Stimulated activated CD4-positive, alpha-beta T cell treated with anti-CD3 and anti-CD28 coated beads, Interleukin-2, amount 100 ng/mL, for 4 hours (primary cell): ENCODE results near the gene FGB.
"Not testable (repeated sequence)": the region's sequence is repeated elsewhere in the genome, so short reads cannot be mapped to it uniquely, and the experiment has no call there.

ENCODE experiments used
- DNase-seq: peaks from one replicate; pipeline ENCODE4 v3.0.0-alpha.2; 2020; ENCODE audit warnings: low read depth

FGB gene

DNA sequence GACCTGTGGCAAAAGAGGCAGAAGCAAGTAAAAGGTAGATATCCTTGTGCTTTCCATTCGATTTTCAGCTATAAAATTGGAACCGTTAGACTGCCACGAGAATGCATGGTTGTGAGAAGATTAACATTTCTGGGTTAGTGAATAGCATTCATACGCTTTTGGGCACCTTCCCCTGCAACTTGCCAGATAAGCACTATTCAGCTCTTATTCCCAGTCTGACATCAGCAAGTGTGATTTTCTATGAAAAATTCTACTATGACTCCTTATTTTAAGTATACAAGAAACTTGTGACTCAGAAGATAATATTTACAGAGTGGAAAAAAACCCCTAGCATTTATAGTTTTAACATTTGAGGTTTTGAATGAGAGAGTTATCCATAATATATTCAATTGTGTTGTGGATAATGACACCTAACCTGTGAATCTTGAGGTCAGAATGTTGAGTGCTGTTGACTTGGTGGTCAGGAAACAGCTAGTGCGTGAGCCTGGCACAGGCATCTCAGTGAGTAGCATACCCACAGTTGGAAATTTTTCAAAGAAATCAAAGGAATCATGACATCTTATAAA, 3.9 kb downstream of the FGB start:
- DNase-seq = no peak

DNA sequence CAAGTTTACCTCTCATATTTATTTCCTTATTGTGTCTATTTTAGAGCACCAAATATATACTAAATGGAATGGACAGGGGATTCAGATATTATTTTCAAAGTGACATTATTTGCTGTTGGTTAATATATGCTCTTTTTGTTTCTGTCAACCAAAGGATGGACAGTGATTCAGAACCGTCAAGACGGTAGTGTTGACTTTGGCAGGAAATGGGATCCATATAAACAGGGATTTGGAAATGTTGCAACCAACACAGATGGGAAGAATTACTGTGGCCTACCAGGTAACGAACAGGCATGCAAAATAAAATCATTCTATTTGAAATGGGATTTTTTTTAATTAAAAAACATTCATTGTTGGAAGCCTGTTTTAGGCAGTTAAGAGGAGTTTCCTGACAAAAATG, 6.2 kb downstream of the FGB start:
- DNase-seq = no peak

DNA sequence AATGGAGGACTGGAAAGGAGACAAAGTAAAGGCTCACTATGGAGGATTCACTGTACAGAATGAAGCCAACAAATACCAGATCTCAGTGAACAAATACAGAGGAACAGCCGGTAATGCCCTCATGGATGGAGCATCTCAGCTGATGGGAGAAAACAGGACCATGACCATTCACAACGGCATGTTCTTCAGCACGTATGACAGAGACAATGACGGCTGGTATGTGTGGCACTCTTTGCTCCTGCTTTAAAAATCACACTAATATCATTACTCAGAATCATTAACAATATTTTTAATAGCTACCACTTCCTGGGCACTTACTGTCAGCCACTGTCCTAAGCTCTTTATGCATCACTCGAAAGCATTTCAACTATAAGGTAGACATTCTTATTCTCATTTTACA, 6.8 kb downstream of the FGB start:
- DNase-seq = no peak

DNA sequence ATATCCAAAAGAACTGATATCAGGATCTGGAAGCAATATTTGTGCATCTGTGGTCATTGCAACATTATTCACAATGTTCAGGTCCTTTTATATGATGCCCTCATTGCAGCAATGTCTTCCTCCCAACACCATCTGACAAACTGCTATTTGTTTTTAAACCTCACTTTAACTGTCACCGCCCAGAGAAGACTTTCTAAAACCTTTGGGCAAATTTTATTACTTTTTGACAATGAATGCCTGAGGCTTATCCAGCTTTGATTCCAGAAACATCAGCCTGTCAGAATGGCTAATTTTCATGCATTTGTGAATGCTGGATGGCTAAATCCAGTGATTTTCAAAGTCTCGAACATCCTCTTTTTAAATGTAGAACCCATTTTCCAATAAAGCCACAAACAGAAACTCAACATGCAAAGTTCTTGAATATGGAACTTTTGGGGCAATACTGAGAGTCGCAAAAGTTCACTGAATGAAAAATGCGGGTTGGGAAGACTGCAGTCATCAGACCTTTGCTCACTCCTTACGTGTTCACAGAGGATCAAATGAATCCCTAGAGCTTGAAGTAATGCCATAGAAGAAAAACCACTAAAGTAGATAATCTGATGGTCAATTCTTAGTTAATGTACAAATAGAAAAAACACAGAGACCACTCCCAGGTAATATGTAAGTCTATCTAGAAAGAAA, 10.5 kb downstream of the FGB start:
- no peak for DNase-seq

DNA sequence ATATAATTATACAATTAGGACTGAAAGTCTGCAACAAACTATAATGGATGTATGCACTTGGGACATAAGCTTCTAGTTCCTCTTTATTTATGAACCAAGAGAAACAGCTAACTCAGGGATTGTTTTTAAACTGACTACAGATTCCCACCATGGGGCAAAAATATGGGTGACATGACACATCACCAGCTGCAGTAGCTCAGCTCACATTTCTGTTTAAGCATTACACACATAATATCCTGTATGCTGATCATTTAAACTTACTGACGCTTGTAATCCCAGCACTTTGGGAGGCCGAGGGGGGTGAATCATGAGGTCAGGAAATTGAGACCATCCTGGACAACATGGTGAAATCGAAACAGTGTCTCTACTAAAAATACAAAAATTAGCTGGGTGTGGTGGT, 11.5 kb downstream of the FGB start:
- no peak for DNase-seq

DNA sequence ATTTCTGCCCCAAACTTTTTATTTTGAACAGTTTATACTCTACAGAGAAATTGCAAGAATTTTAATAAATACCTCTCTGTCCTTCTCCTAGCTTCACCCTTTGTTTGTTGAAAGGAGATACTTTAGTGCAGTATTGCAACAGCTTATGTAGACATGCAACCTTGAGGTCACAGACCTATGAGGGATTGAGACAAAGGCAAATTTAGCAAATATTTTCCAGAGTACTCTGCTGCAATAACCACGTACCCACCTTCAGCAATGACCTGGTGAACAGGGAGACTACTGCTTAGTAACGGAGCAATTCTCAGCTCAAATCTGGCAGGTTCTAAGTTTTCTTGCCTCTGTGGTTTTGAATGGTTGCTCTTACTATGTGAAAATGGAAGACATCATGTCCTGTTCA, 14.5 kb downstream of the FGB start:
- DNase-seq = no peak

DNA sequence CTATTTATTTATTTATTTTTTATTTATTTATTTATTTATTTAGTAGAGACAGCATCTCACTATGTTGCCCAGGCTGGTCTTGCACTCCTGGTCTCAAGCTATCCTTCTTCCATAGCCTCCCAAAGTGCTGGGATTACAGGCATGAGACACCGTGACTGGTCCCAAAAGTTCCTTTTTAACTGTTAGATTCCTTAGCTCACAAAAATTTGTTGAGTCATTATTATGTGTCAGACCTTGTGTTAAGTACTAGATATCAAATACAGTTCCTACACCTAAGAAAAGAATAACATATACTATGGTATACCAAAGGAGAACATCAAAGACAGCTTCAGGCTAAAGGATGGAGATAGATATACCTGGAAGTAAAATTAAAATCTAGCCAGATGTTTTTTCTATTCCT, 16.1 kb downstream of the FGB start:
- DNase-seq = no peak

DNA sequence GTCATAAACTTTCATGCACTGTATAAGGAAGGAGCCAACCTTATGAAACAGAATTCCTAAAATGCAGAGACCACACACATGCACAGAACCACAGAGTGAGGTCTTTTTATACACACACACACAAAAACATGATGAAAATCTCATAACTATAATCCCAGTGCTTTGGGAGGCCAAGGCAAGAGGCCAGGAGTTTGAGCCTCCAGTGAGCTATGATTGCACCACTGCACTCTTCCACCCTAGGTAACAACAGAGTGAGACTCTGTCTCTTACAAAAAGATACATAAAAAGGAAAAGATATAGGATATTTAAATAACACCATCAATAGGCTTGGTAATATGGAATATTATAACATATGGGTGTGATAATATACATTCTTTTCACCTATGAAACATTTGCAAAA, 17.1 kb downstream of the FGB start:
- no peak for DNase-seq

DNA sequence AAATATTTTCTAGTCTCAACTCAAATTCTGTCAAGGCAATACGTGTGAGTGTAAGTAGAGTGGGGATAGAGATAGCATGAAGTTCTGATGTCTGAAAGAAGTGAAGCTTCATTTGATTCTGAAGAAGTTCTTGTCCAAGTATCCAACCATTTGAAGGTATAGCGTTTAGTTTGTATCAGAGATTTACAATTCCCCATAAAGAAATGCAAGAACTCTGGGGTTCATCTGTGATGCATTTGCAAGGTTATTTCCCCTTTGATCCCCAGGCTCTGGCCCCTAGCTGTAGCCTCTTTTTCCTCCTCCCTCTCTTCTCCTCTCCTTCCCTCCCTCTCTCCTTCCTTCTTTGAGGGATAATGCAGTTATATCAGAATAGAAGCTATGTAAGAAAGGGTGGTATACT, 19.9 kb downstream of the FGB start:
- DNase-seq = no peak

DNA sequence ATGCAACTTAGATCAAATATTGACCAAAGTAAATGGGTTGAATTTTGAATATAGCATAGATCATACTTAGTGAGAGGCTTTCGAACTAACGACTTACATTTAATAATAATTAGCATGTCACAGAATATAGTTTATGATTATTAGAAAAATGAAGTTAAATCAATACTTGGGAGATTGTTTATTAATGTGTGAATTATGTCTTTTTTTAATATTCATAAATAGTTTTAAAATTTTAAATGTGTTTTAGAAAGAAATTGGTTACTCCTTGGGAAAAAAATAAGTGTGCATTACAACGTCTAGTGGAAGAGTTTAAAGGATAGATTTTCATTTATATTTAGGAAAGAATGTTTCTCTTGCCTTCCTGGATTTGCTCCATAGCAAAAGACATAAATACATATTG, 20.4 kb downstream of the FGB start:
- no peak for DNase-seq

DNA sequence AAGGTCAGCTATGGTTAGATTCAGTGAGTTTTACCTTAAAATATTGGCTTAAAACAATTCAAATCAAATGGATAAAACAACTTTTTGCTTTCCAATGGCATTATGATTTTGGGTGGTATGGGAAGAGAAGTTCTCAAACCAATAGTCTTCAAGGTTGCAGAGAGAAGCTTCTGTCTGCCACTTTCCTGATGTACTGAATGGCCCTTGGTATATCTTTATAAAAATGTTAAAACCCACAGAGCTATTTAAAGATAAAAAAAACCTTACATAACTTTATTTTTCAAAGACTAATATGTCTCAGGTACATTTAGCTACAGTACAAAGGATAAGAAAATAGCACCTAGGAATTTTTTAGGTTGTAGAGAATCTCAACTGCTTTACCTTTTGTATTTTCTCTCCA, 20.9 kb downstream of the FGB start:
- no peak for DNase-seq

DNA sequence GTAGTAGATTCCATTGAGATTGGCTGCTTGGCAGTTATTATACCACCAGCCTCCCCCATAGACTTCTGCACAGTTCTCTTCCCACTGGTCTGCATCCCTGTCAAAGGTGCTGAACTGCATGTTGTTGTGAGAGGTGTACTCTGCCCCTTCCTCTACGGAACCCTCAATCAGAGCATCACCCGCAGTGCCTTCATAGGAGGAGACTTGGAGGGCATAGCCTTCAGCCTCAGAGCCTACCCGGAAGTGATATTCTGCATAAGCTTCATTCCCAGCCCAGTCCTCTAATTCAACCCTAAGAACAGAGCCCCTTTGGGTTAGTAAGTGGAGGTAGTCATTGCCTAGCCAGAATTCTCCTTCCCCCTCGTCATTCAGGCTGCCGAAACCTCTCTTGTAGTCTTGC, 21.4 kb downstream of the FGB start:
- no peak for DNase-seq

DNA sequence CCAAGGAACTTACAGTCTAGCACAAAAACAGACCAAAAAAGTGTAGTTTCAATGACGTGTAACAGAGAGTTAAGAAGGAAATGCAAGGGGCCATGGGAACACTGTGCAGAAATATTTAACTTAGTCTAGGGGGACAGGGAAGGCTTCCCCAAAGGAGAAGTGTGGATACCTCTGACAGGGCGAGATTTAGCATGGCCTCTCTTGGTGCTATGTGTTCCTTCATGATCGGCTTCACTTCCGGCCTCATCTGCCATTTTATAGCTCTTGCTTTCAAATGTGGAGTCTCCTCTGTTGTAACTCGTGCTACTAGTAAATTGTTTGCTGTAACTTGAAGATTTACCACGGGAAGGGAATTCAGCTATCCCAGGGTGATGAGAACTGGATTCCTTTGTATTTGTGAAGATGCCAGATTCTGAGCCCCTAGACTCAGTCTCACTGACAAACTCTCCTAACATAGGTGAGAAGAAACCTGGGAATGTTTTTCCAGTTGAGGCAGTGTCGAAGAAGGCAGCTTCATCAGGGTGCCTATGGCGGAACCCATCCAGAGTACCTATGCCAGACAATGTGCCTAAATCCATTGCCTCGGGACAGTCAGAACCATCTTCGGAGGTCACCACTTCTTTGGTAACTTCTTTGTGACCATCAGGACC, 22.7 kb downstream of the FGB start:
- no peak for DNase-seq

DNA sequence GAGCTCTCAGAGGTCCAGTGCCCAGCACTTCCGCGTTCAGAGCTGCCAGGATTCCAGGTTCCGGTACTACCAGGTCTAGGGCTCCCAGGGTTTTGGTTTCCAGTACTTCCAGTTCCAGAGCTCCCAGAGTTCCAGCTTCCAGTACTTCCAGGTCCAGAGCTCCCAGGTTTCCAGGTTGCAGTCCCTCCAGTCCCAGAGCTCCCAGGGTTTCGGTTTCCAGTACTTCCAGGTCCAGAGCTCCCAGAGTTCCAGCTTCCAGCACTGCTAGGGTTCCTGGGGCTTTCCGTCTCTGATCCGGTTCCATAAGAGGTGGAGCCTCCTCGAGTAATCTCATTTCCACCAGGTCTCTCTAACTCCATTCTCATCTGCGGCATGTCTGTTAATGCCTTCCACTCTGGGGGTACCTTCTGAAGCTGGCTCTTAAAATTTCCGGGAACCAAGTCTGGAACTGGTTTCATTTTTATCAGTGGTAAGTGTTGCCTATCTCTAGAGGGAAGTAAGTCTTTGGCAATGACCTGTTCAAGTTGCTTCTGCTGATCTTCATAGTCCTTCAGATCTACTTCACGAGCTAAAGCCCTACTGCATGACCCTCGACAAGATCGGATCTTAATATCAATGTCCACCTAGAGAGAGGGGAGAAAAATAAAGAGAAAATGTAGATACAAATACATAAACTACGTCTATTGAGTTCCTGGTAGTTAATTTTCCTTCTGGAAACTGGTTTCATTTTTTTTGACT, 23.7 kb downstream of the FGB start:
- DNase-seq = no peak

DNA sequence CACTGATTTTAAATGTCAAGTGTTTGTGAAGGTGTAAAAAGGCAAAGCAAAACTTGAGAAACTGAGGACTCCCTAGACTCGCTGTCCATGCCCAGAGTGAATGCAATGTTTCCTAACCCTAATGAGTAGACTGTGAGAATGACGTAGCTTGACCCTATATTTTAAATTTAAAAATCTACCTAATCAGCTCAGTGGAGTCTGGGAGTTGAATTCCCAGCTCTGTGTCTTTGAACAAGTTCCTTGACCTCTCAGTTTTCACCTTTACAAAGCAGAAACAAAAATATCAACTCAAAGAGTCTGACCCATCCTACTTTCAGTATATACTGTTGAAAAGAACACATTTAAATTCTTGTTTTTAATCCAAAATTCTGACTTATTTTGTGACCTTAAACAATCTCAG, 25.4 kb downstream of the FGB start:
- no peak for DNase-seq

DNA sequence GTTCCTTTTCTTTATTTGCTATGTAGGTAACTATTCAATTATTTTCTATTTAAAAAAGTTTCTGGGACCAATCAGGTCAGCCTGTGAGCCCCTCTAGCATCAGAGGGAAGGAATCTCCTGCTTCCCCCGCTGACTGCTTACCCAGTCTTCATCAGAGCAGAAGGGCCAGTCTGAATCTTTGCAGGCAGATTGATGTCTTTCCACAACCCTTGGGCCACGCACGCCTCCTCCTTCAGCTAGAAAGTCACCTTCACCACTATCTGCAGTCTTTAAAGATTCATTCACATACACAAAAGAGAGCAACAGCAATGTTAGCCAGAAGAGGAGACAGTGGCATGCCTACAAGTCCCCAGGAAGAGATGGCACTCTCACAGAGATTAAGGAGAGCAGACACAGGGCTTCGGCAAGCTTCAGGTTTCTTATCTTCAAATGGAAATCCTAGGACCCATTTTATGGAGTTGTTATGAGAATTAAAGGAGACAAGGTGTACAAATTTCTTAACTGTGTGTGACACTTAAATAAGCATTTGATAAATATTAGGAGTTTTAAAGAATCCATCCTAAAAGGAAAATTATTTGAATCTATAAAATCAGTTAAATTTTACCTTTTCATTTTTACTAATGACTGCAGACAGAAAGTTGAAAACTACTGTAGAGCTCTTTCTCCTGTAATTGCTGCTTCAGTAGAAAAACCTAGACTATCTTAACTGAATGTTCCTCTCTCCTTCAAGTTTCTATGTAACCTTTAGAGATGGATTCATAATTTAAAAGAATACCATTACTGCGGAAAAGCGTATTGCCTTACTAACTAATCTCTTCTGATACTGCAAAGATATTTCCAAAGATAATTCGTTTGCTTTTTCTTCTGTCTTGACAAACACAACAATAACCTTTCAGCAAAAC, 26.7 kb downstream of the FGB start:
- DNase-seq = no peak

DNA sequence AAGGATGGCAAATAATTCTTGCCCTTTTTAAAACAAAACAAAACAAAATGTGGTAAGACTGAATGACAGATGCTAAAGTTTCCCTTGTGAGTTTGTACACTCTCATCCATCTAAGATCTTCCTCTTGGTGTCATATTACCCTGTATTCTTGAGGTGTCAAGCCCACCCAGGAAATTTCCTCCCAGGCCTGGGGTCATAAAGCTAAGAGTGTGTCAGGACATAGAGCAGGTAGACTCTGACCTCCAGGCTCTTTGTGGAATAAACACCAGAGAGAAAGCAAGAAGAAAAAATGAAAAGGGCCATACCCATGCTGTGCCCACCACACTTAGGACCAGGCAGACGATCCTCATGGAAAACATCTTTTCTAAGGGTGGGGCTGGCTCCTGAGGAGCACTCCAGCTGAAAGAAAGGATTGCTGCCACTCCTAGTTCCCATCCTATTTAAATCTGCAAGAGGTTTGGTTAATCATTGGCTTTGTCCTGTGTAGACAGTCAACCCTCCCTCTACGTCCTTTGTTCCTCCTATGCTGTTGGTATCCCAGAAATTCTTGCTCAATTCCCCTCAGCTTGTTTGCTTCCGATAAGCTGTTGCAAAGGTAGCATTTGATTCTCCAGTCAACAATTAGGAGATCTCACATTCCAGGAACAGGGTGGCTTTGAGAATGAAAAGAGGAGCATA, 27.7 kb downstream of the FGB start, which contains the start of gene FGA:
Gene FGA, minus strand, starts transcription at position 414 of the 678 bp plus-strand sequence. Its CDS starts 55 bp downstream, at position 359.
- DNase-seq = no peak

DNA sequence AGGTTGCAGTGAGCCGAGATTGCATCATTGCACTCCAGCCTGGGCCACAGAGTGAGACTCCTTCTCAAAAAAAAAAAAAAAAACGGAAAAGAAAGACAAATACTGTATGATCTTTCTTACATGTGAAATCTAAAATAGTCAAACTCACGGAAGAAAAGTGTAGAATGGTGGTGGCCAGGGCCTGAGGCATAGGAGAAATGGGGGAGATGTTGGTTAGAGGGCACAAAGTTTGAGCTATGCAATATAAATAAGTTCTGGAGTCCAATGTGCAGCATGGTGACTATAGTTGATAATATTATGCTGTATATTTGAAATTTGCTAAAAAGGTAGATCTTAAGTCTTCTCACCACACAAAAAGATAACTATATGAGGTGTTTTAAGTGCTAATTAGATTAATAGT, 29.1 kb downstream of the FGB start:
- DNase-seq = no peak

DNA sequence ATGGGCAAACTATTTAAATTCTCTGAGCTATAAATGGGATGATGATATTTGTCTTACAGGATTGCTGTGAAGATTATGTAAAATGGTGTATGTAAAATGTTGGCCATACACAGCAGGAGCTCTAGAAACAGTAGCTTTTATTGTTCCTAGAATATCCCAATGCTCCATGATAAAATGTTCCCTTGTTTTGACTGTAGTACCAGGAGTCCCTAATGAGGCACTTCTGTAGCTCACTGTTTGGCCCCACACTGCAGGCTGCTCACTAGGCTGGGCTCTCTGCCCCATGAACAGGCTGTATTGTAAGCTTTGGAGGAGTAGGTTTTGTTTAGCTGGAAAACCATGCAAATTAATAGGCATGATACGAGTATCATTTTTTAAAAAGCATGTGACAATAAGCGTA, 31.1 kb downstream of the FGB start:
- no peak for DNase-seq

DNA sequence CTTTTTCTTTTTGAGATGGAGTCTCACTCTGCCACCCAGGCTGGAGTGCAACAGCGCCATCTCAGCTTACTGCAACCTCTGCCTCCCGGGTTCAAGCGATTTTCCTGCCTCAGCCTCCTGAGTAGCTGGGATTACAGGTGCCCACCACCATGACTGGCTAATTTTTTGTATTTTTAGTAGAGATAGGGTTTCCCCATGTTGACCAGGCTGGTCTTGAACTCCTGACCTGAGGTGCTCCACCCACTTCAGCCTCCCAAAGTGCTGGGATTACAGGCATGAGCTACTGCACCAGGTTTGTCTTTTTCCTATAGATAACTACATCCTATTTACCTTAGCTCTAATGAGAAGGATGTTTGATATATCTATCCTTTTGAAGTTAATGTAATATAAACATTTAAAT, 31.5 kb downstream of the FGB start:
- not testable (repeated sequence) for DNase-seq

DNA sequence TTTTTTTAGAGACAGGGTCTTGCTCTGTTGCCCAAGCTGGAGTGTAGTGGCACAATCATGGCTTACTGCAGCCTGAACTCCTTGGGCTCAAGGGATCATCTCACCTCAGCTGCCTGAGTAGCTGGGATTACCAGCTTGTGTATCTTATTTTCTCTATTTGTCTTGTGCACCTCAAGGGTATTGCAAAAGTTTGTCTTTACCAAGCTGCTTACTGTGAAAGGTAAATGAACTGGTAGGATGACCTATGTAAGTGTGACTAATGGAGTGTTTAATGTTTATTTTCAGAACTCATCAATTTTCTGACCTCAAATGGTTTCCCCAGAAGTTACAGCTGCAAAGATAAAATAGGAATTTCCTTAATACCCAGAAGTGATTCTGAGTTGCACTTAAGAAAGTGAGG, 33.0 kb downstream of the FGB start:
- no peak for DNase-seq
